ENCODE data around the gene USP34.

USP34 gene

GRCh38 chr2:61254536-61254935 lies 216.4 kb downstream of the USP34 start:
- DNase-seq (ENCODE audit: low read depth in 1 of 2, low spot score in 1 of 2), result no peak
- TF ChIP-seq JUND (IDR thresholded peaks at IDR 0.05; ENCODE audit: low read depth), result no peak
- in situ Hi-C loops (cut with HindIII; ENCODE audit: low pct_unique_long_range_greater_than_20kb, low sequenced_read_pairs), result no loop called here

- no peak for TF ChIP-seq JUND (IDR thresholded peaks at IDR 0.05; ENCODE audit: low read depth)
- in situ Hi-C loops (cut with HindIII; ENCODE audit: low pct_unique_long_range_greater_than_20kb, low sequenced_read_pairs), result no loop called here
- no peak for DNase-seq (ENCODE audit: low read depth in 1 of 2, low spot score in 1 of 2)
Observed at GRCh38 chr2:61253136-61253535, 217.8 kb downstream of the USP34 start.

GRCh38 chr2:61252031-61252430 lies 218.9 kb downstream of the USP34 start:
- DNase-seq (ENCODE audit: low read depth in 1 of 2, low spot score in 1 of 2), result no peak
- in situ Hi-C loops (cut with HindIII; ENCODE audit: low pct_unique_long_range_greater_than_20kb, low sequenced_read_pairs), result no loop called here
- no peak for TF ChIP-seq JUND (IDR thresholded peaks at IDR 0.05; ENCODE audit: low read depth)

- in situ Hi-C loops (cut with HindIII; ENCODE audit: low pct_unique_long_range_greater_than_20kb, low sequenced_read_pairs), result no loop called here
Observed at GRCh38 chr2:61249521-61250071, 221.3 kb downstream of the USP34 start.

GRCh38 chr2:61247204-61247812 lies 223.6 kb downstream of the USP34 start:
- no peak for DNase-seq (ENCODE audit: low read depth in 1 of 2, low spot score in 1 of 2)
- in situ Hi-C loops (cut with HindIII; ENCODE audit: low pct_unique_long_range_greater_than_20kb, low sequenced_read_pairs), result no loop called here
- no peak for TF ChIP-seq JUND (IDR thresholded peaks at IDR 0.05; ENCODE audit: low read depth)

More at GRCh38 chr2:61249521-61250071, 221.3 kb downstream of the USP34 start:
- no peak for TF ChIP-seq JUND (IDR thresholded peaks at IDR 0.05; ENCODE audit: low read depth)
- DNase-seq (ENCODE audit: low read depth in 1 of 2, low spot score in 1 of 2), result no peak

- peak; percentile 1 to 41 for DNase-seq (ENCODE audit: low read depth in 1 of 2, low spot score in 1 of 2)
- in situ Hi-C loops (cut with HindIII; ENCODE audit: low pct_unique_long_range_greater_than_20kb, low sequenced_read_pairs), result no loop called here
Observed at GRCh38 chr2:61244694-61245093, 226.2 kb downstream of the USP34 start.

GRCh38 chr2:61241266-61241665 lies 229.6 kb downstream of the USP34 start:
- no peak for TF ChIP-seq JUND (IDR thresholded peaks at IDR 0.05; ENCODE audit: low read depth)
- in situ Hi-C loops (cut with HindIII; ENCODE audit: low pct_unique_long_range_greater_than_20kb, low sequenced_read_pairs), result no loop called here
- no peak for DNase-seq (ENCODE audit: low read depth in 1 of 2, low spot score in 1 of 2)

More at GRCh38 chr2:61244694-61245093, 226.2 kb downstream of the USP34 start:
- no peak for TF ChIP-seq JUND (IDR thresholded peaks at IDR 0.05; ENCODE audit: low read depth)

- no peak for TF ChIP-seq JUND (IDR thresholded peaks at IDR 0.05; ENCODE audit: low read depth)
- in situ Hi-C loops (cut with HindIII; ENCODE audit: low pct_unique_long_range_greater_than_20kb, low sequenced_read_pairs), result no loop called here
- no peak for DNase-seq (ENCODE audit: low read depth in 1 of 2, low spot score in 1 of 2)
Observed at GRCh38 chr2:61238219-61239012, 232.5 kb downstream of the USP34 start.

- in situ Hi-C loops (cut with HindIII; ENCODE audit: low pct_unique_long_range_greater_than_20kb, low sequenced_read_pairs), result no loop called here
- no peak for TF ChIP-seq JUND (IDR thresholded peaks at IDR 0.05; ENCODE audit: low read depth)
Observed at GRCh38 chr2:61235716-61236115, 235.2 kb downstream of the USP34 start.

GRCh38 chr2:61233581-61233980 lies 237.3 kb downstream of the USP34 start:
- in situ Hi-C loops (cut with HindIII; ENCODE audit: low pct_unique_long_range_greater_than_20kb, low sequenced_read_pairs), result no loop called here
- DNase-seq (ENCODE audit: low read depth in 1 of 2, low spot score in 1 of 2), result no peak

More at GRCh38 chr2:61235716-61236115, 235.2 kb downstream of the USP34 start:
- no peak for DNase-seq (ENCODE audit: low read depth in 1 of 2, low spot score in 1 of 2)

GRCh38 chr2:61229936-61230335 lies 241.0 kb downstream of the USP34 start:
- DNase-seq (ENCODE audit: low read depth in 1 of 2, low spot score in 1 of 2), result no peak
- in situ Hi-C loops (cut with HindIII; ENCODE audit: low pct_unique_long_range_greater_than_20kb, low sequenced_read_pairs), result no loop called here
- TF ChIP-seq JUND (IDR thresholded peaks at IDR 0.05; ENCODE audit: low read depth), result no peak

More at GRCh38 chr2:61233581-61233980, 237.3 kb downstream of the USP34 start:
- no peak for TF ChIP-seq JUND (IDR thresholded peaks at IDR 0.05; ENCODE audit: low read depth)

- TF ChIP-seq JUND (IDR thresholded peaks at IDR 0.05; ENCODE audit: low read depth), result no peak
- in situ Hi-C loops (cut with HindIII; ENCODE audit: low pct_unique_long_range_greater_than_20kb, low sequenced_read_pairs), result no loop called here
- DNase-seq (ENCODE audit: low read depth in 1 of 2, low spot score in 1 of 2), result no peak
Observed at GRCh38 chr2:61222567-61222966, 248.3 kb downstream of the USP34 start.

GRCh38 chr2:61221819-61222218 lies 249.1 kb downstream of the USP34 start:
- in situ Hi-C loops (cut with HindIII; ENCODE audit: low pct_unique_long_range_greater_than_20kb, low sequenced_read_pairs), result no loop called here
- TF ChIP-seq JUND (IDR thresholded peaks at IDR 0.05; ENCODE audit: low read depth), result no peak
- DNase-seq (ENCODE audit: low read depth in 1 of 2, low spot score in 1 of 2), result no peak

Data from T47D (cell line).